OCI-LY3 (cell line): ENCODE measurements around the gene RECQL.

Source experiments
- EZH2phosphoT487 ChIP-seq: fragments of 200-600 bp; shearing (Covaris generic); IDR thresholded peaks from 2 replicates; pipeline ENCODE4 v1.6.1; 2018; ENCODE audit warnings: antibody characterized with exemption, mixed run types, low read depth
- TF ChIP-seq, protein P1 (sequence below): fragments of 200-600, 300-600 bp; sonication (generic); IDR thresholded peaks from 2 replicates; pipeline ENCODE4 v1.5.1; 2014; ENCODE audit warnings: antibody characterized with exemption, low read length, low read depth

- TF ChIP-seq, protein P1, sequence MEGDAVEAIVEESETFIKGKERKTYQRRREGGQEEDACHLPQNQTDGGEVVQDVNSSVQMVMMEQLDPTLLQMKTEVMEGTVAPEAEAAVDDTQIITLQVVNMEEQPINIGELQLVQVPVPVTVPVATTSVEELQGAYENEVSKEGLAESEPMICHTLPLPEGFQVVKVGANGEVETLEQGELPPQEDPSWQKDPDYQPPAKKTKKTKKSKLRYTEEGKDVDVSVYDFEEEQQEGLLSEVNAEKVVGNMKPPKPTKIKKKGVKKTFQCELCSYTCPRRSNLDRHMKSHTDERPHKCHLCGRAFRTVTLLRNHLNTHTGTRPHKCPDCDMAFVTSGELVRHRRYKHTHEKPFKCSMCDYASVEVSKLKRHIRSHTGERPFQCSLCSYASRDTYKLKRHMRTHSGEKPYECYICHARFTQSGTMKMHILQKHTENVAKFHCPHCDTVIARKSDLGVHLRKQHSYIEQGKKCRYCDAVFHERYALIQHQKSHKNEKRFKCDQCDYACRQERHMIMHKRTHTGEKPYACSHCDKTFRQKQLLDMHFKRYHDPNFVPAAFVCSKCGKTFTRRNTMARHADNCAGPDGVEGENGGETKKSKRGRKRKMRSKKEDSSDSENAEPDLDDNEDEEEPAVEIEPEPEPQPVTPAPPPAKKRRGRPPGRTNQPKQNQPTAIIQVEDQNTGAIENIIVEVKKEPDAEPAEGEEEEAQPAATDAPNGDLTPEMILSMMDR, result no peak
- no peak for TF ChIP-seq EZH2phosphoT487
Measured at GRCh38 chr12:21541773-21542172, 40.3 kb upstream of the RECQL start.
